ENCODE data around the gene B4GALT3.
A peak's percentile ranks its signal among the peaks of the same experiment; 100 is the strongest.

B4GALT3 gene

GRCh38 chr1:161153176-161153575, 24.1 kb downstream of the B4GALT3 start:
- TF ChIP-seq CTCF (IDR thresholded peaks at IDR 0.05; ENCODE audit: low read depth, low read length), result no peak
- DNase-seq (ENCODE audit: extremely low read depth, low read depth), result no peak

DNA sequence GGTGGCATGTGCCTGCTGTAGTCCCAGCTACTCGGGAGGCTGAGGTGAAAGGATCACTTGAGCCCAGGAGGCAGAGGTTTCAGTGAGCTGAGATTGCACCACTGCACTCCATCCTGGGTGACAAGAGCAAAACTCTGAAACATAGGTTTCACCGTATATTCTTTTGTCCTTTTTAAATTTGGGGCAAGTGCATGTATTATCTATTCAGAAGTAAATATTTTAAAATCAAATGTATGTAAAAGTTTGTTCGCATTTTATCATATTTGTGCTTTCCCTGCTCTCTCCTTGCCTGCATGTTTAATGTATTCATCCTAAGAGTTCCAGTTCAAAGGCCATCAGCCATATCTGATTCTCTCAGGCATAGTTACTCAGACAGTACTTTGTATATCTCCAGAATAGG, 31.5 kb downstream of the B4GALT3 start:
- no peak for DNase-seq (ENCODE audit: extremely low read depth, low read depth)
- TF ChIP-seq CTCF (IDR thresholded peaks at IDR 0.05; ENCODE audit: low read depth, low read length), result no peak

DNA sequence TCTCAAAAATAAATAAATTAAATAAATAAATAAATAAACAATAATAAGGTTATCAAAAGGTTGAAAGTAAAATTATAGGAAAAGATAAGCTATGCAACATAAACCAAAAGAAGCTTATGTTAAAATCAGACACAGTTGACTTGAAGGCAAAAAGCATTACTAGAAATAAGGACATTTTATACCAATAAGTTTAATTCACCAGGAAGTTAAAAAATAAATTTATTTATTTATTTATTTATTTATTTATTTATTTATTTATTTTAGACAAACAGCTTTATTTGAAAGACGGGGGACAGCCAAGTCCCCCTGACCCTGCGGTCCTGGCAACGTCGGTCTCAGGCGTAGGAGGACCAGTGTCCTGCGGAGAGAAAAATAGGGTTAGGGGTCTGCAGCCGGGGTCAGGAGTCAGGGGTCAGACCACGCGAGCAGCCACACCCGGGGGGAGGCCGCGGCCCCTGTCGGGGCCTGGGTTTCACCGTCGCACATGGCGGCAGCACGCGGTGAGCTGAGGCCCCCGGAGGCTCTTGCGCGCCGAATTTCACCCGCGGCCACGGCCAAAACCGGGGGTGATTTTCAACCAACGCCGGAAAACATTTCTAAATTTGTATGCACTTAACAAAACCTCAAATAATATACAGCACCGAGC, 36.4 kb downstream of the B4GALT3 start:
- no peak for DNase-seq (ENCODE audit: extremely low read depth, low read depth)
- TF ChIP-seq CTCF (IDR thresholded peaks at IDR 0.05; ENCODE audit: low read depth, low read length), result no peak

DNA sequence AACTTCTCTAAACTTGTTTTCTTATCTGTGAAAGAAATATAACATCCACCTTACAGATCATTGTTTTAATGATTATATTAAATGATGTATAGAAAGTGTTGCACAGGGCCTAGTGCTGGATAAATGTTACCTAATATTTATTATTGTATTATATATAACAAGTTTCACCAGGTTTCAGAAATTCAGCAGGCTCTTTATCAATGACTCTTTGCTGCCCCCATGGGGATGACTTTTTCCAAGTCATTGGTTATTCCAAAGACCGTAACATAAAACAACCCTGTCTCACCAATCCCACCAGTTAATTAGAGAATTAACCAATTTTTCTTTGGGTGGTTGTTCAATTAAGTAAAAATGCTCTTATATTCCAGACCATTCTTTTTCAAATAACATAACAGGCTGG, 37.5 kb downstream of the B4GALT3 start:
- no peak for DNase-seq (ENCODE audit: extremely low read depth, low read depth)
- TF ChIP-seq CTCF (IDR thresholded peaks at IDR 0.05; ENCODE audit: low read depth, low read length), result peak; percentile 50

- DNase-seq (ENCODE audit: extremely low read depth, low read depth), result no peak
- TF ChIP-seq CTCF (IDR thresholded peaks at IDR 0.05; ENCODE audit: low read depth, low read length), result no peak
Observed at GRCh38 chr1:161138431-161138830, 38.9 kb downstream of the B4GALT3 start.

DNA sequence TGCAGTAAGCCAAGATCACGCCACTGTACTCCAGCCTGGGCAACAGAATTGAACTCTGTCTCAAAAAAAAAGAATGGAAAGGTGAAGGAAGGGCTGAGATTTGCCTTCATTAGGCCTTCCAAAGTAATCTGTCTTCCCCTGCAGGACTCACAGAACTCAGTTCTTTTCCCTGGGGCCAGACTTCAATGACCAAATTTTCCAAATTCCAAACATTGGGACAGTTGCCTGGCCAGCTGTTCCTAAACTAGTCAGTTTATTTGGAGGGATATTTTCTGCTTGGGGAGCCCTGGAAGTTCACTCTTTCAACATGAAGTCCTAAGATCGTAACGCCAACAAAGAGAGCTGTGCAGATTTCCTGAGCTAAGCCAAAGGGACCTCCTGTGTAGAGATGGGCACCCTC, 39.4 kb downstream of the B4GALT3 start:
- no peak for TF ChIP-seq CTCF (IDR thresholded peaks at IDR 0.05; ENCODE audit: low read depth, low read length)
- DNase-seq (ENCODE audit: extremely low read depth, low read depth), result no peak

DNA sequence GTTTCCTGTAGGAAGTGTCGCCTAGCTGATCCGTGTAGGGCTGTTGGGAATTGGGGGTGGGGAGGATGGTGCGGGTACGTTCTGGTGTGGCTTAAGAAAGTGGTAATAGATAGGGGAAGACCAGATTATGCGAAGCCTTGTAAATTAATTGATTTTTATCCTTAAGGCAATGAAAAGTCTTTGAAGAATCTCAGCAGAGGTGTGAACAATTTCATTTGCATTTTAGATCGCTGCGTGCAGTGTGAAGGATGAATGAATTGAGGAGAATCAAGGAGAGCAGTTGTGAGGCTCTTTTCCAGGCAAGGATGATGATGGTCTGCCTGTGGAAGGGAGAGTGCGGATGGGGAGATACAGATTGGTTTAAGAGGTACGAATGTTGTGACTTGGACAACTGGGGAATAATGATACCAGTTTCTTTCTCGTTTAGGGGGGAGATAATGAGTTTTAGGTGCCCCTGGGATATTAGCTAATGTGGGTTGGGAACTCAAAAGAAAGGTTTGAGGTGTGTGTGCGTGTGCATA, 44.0 kb downstream of the B4GALT3 start:
- DNase-seq (ENCODE audit: extremely low read depth, low read depth), result no peak
- TF ChIP-seq CTCF (IDR thresholded peaks at IDR 0.05; ENCODE audit: low read depth, low read length), result no peak
